ENCODE results near the gene GAB1. TPM values are rescaled to one million over a fixed set of nuclear protein-coding genes. Genes with fewer than 3 reads are reported as not detected.

Gene GAB1
- total RNA-seq, 1 donor from 2014 or later: 33.2 TPM

DNA sequence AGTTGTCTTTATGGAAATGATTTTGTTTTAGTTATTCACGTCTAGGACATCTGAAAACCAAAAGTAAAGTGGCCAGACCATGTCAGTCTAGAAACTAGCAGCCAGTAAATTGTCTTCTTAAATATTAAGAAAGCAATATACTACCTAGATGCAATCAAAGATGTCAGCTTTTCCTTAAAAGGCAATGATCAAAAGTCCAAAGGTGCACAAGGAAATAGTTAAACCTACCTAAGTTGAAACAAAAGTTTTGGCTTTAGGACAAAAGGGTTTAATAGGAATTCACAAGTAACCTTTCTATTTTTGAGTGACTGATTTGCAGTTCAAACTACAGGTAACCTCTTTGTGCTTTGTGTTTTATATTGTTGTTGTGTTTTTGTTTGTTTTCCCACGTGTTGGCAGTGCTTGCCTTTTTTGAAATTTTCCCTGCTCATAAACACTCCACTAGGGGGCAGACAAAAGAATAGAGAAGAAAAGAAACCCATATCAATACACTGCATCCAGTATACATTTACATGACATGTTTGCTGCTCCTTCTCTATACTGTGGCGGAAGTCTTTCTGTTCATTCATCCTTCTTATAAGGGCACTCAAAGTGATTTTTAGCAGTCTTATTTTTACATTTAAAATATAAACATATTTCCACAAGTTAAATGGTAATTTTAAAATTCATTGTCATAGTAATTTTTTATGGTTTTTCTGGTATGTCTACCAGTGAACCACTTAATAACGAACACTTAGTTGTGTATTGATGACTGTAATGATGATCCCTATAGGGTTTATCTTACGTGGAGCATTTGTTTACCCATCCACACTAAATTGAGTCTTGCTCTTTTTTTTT lies 62.7 kb downstream of the GAB1 start:
- H3K4me1 Mint-ChIP-seq (ENCODE audit: low read depth): peaks cover 40% of the 10 kb centered on the region
- no peak overlapping the region for H3K27ac Mint-ChIP-seq (ENCODE audit: unreplicated experiment)
- DNase-seq (ENCODE audit: low spot score): no peak
- H3K4me3 Mint-ChIP-seq (ENCODE audit: unreplicated experiment): no peak overlapping the region
- no peaks in the 10 kb centered on the region for H3K9me3 Mint-ChIP-seq (ENCODE audit: low read depth)
- TF ChIP-seq, protein P1, sequence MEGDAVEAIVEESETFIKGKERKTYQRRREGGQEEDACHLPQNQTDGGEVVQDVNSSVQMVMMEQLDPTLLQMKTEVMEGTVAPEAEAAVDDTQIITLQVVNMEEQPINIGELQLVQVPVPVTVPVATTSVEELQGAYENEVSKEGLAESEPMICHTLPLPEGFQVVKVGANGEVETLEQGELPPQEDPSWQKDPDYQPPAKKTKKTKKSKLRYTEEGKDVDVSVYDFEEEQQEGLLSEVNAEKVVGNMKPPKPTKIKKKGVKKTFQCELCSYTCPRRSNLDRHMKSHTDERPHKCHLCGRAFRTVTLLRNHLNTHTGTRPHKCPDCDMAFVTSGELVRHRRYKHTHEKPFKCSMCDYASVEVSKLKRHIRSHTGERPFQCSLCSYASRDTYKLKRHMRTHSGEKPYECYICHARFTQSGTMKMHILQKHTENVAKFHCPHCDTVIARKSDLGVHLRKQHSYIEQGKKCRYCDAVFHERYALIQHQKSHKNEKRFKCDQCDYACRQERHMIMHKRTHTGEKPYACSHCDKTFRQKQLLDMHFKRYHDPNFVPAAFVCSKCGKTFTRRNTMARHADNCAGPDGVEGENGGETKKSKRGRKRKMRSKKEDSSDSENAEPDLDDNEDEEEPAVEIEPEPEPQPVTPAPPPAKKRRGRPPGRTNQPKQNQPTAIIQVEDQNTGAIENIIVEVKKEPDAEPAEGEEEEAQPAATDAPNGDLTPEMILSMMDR (IDR thresholded peaks at IDR 0.05): peak; percentile 83
- no peaks in the 10 kb centered on the region for H3K36me3 Mint-ChIP-seq (ENCODE audit: low read depth)
- no peaks in the 10 kb centered on the region for H3K27me3 Mint-ChIP-seq (ENCODE audit: low read depth)

DNA sequence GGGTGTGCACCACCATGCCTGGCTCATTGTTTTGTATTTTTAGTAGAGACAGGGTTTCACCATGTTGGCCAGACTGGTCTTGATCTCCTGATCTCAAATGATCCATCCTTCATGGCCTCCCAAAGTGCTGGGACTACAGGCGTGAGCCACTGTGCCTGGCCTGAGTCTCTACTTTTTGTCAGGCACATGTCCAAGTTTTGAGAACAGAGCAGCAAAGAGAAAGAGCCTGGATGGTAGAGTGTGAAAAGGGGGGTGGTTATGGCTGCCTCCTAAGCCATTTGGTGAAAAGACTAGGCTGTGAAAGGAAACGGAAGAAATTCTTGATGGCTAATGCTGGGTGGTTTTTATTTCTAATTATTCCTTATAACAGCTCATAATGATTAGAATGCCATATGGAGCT lies 63.4 kb downstream of the GAB1 start:
- no peak for DNase-seq (ENCODE audit: low spot score)
- H3K4me3 Mint-ChIP-seq (ENCODE audit: unreplicated experiment): no peak overlapping the region
- H3K27me3 Mint-ChIP-seq (ENCODE audit: low read depth): no peaks in the 10 kb centered on the region
- TF ChIP-seq, protein P1 (IDR thresholded peaks at IDR 0.05): no peak
- H3K9me3 Mint-ChIP-seq (ENCODE audit: low read depth): no peaks in the 10 kb centered on the region
- no peak overlapping the region for H3K27ac Mint-ChIP-seq (ENCODE audit: unreplicated experiment)
- H3K36me3 Mint-ChIP-seq (ENCODE audit: low read depth): no peaks in the 10 kb centered on the region
- H3K4me1 Mint-ChIP-seq (ENCODE audit: low read depth): peaks cover 40% of the 10 kb centered on the region

DNA sequence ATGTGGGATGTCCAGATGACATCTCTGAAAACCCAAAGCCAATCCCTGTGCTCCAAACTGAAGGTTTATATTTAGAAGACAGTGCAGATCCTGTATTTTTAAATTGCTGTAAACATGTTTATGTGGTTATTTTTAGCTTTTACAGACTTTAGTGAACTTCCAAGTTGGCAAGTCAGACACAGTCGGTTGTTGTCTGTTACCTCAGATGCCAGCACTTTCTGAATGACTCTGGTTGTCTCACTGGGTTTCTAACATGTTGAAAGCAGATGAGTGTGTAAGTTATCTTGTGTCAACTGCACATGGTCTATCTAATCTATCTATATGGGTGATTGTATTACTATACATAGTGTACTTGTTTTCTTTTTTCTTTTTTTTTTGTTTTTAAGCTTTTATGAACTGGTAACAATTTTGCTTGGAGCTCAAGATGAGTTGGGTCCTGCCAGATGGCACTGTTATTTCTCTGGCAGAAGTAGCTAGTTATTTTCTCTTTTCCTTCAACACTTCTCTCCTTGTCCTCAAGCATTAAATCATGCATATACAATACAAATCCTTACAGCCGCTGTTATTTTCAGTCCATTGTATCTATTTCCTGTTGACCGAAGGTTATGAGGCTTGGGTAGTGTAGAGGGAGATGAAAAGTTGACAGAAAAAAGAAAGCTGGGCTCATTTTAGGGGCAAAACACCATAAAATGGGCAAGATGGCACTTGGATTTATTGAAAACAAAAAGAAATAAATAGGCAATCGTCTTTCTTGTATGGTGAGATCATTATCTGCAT lies 66.3 kb downstream of the GAB1 start:
- Mint-ChIP-seq H3K36me3 (ENCODE audit: low read depth) (no peaks in the 10 kb centered on the region), H3K27ac (ENCODE audit: unreplicated experiment) (no peak overlapping the region), H3K27me3 (ENCODE audit: low read depth) (no peaks in the 10 kb centered on the region), H3K9me3 (ENCODE audit: low read depth) (no peaks in the 10 kb centered on the region), H3K4me1 (ENCODE audit: low read depth) (peaks cover 49% of the 10 kb centered on the region), H3K4me3 (ENCODE audit: unreplicated experiment) (no peak overlapping the region)
- DNase-seq (ENCODE audit: low spot score): no peak
- TF ChIP-seq, protein P1 (IDR thresholded peaks at IDR 0.05): no peak

DNA sequence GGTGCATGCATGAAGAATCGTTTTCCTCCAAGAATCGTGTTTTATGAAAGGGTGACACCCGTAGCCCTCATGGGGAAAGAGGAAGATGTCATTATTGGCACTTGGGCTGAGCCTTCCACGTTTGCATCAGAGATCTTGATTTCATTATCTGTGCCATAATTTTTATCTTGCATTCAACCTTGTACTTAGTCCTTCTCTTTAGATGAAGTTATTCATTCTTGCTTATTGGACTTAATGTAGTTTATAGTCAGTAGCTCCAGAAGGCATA lies 66.8 kb downstream of the GAB1 start:
- no peak overlapping the region for H3K27ac Mint-ChIP-seq (ENCODE audit: unreplicated experiment)
- TF ChIP-seq, protein P1 (IDR thresholded peaks at IDR 0.05): no peak
- H3K4me1 Mint-ChIP-seq (ENCODE audit: low read depth): peaks cover 48% of the 10 kb centered on the region

DNA sequence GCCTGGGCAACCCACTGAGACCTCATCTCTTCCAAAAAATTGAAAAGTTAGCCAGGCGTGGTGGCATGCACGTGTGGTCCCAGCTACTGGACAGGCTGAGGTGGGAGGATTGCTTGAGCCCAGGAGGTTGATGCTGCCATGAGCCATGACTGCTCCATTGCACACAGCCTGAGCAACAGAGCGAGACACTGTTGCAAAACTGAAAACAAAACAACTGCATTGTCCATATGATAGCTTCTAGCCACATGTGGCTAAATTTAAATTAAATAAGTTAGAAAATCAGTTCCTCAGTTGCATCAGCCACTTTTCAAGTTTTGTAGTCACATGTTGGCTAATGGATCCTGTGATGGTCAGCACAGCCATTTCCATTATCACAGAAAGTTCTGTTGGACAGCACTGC lies 67.9 kb downstream of the GAB1 start:
- Mint-ChIP-seq H3K27ac (ENCODE audit: unreplicated experiment) (no peak overlapping the region), H3K9me3 (ENCODE audit: low read depth) (no peaks in the 10 kb centered on the region), H3K36me3 (ENCODE audit: low read depth) (no peaks in the 10 kb centered on the region), H3K4me3 (ENCODE audit: unreplicated experiment) (no peak overlapping the region), H3K27me3 (ENCODE audit: low read depth) (no peaks in the 10 kb centered on the region), H3K4me1 (ENCODE audit: low read depth) (peaks cover 51% of the 10 kb centered on the region)
- TF ChIP-seq, protein P1 (IDR thresholded peaks at IDR 0.05): no peak
- no peak for DNase-seq (ENCODE audit: low spot score)

More for the DNA sequence above, 66.8 kb downstream of the GAB1 start:
- DNase-seq (ENCODE audit: low spot score): no peak
- no peaks in the 10 kb centered on the region for H3K36me3 Mint-ChIP-seq (ENCODE audit: low read depth)
- no peaks in the 10 kb centered on the region for H3K9me3 Mint-ChIP-seq (ENCODE audit: low read depth)
- H3K4me3 Mint-ChIP-seq (ENCODE audit: unreplicated experiment): no peak overlapping the region
- no peaks in the 10 kb centered on the region for H3K27me3 Mint-ChIP-seq (ENCODE audit: low read depth)
